Right lobe of liver (tissue), 4 donors: Measurements from ENCODE around the gene OMD.

ENCODE experiments used
- CTCF ChIP-seq, 4 donors: fragments of 200-600 bp in 3 of 4; fragments of 450-650 bp in 1 of 4; IDR thresholded peaks; one replicate each; pipeline versions ENCODE4 v1.5.1 to v1.8.0; 2016 to 2022; ENCODE audit warnings: antibody characterized with exemption in 4 of 4, mild to moderate bottlenecking in 2 of 4
- POLR2A ChIP-seq: fragments of 450-650 bp; IDR thresholded peaks from one replicate; pipeline ENCODE4 v1.6.1; 2017; ENCODE audit warnings: antibody characterized with exemption, mild to moderate bottlenecking
- donor health status: DM: no; HTN: no; CAD: no.
- donor health status: DM: no; HTN: no; CAD: no.
- donor health status: DM: no; HTN: yes; CAD: no.

DNA sequence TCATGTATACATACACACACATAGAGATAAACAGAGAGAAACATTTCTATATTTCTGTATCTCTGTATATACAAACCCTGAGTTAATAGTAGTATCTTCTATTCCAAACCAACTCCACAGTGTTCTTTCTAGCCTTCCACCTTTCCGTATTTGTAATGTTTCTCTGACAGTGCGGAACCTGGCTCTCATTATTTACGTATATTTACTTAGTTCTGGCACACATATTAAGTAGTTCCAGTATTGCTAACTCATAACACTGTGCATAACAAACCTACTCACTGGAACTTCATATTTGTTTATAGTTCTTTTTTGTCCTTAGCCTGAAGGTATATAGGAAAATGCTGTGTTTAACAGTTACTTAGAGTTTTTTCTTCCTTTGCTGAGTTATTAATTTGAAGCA lies 26.4 kb downstream of the OMD start:
- TF ChIP-seq POLR2A (no peak), CTCF (IDR thresholded peaks at IDR 0.05) (no peak)
